ENCODE data around the gene OR11H6.
"Not testable (repeated sequence)": the region's sequence is repeated elsewhere in the genome, so short reads cannot be mapped to it uniquely, and the experiment has no call there.

OR11H6 gene

DNA sequence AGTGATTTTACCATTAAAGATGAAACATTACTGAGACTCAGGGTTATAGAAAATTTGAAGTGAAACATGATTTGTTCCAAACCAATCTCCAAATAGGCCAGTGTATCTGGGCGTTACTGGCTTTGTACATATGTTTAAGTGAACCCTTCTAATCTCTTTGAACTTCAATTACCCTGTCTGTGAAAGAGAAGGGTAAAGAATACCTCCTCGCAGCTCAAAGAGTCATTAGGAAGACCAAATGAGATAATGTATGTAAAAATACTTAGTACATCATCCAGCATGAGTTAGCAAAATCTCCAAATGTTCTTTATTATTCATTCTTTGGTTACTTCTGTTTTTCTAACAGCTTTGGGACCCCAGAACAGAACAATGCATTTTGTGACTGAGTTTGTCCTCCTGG, at the start of gene OR11H6:
OR11H6 (plus strand) TSS at position 301 of the 400 bp plus-strand sequence; CDS start at position 301, 0 bp downstream.
- no peak for DNase-seq (ENCODE audit: low read depth in 2 of 2)

DNA sequence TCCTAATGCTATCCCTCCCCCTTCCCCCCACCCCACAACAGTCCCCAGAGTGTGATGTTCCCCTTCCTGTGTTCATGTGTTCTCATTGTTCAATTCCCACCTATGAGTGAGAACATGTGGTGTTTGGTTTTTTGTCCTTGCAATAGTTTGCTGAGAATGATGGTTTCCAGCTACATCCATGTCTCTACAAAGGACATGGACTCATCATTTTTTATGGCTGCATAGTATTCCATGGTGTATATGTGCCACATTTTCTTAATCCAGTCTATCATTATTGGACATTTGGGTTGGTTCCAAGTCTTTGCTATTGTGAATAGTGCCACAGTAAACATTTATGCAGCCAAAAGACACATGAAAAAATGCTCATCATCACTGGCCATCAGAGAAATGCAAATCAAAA, 49.3 kb upstream of the OR11H6 start:
- DNase-seq (ENCODE audit: low read depth in 2 of 2), result not testable (repeated sequence)

GRCh38 chr14:20176330-20176729, 47.2 kb upstream of the OR11H6 start:
- no peak for DNase-seq (ENCODE audit: low read depth in 2 of 2)

DNA sequence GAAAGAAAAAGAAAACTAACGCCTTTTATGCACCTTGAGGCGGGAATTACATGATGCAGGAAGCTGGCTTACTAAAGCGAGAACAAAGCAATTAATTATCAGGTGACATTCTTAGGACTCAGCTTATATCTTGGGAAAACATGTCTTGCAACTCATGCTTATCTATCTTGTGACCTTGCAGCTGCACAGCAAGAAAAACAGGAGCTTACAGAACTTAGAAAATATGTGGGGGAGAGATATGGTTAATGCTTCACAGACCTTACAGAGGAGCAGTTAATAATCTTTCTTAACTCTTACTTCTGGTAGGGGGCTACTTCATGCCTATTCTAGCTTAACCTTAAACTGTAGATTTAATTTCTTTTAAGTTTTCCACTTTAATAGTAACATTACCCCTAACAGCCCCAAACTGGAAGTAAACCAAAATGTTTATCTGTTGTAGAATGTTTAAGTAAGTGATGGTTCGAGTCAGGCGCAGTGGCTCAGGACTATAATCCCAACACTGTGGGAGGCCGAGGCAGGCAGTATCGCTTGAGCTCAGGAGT, 46.0 kb upstream of the OR11H6 start:
- no peak for DNase-seq (ENCODE audit: low read depth in 2 of 2)

- no peak for DNase-seq (ENCODE audit: low read depth in 2 of 2)
Measured at GRCh38 chr14:20179218-20179617, 44.3 kb upstream of the OR11H6 start.

DNA sequence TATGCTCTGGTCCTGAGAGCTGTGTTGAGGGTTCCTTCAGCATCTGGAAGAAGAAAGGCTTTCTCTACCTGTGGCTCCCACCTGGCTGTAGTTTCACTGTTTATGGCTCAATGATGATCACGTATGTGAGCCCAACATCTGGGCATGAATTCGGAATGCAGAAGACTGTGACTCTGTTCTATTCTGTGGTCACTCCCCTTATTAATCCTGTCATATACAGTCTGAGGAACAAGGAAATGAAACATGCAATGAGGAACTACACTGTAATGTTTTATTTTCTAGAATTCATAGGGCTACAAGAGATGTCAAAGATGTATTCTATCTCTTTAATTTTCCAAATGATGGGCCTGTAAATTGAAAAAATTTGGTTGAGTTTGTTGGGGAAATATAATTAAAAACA, 43.6 kb upstream of the OR11H6 start:
- no peak for DNase-seq (ENCODE audit: low read depth in 2 of 2)

GRCh38 chr14:20180486-20180885, 43.0 kb upstream of the OR11H6 start:
- DNase-seq (ENCODE audit: low read depth in 2 of 2), result no peak

- no peak for DNase-seq (ENCODE audit: low read depth in 2 of 2)
Measured at GRCh38 chr14:20184181-20184580, 39.3 kb upstream of the OR11H6 start.

DNA sequence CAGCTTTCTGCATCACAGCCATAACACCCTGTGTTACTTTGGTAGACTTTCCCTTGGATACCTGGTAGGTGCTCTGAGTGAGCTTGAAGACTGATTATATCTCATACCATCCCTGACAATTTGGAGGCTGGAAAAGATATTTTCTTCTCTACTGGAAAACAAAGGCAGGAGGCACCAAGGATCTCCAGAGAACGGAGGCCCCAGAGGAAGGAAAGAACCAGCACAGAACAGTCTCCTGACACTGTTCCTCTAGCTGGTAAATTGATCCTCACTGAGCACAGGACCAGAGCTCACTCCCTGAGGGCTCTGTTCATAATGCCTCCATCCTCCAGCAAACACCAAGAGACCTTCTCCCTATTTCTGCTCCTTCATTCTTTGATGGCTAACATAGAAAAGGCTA, 32.9 kb upstream of the OR11H6 start, which contains the start of gene OR11G2:
OR11G2 (plus strand) TSS at position 301 of the 400 bp plus-strand sequence. CDS start 6,542 bp downstream, outside the sequence.
- DNase-seq (ENCODE audit: low read depth in 2 of 2), result no peak

DNA sequence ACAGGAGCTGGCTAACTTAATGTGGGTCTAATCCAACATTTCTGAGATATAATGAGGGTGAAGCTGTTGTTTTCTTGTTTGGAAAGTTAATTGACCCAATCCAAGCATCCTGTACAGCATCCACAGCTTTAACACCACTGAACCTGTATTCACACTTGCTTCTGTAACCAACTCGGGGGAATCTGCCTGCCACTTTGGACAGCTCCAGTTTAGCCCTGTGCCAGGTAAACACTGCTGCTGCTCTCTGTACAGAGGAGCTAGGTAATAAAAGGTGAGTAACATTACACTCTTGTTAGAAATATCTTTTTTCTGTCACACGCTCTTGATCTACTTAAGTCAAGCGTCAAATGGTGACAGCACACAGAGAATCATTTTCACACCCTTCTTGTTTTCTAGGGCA, 32.1 kb upstream of the OR11H6 start:
- DNase-seq (ENCODE audit: low read depth in 2 of 2), result no peak

DNA sequence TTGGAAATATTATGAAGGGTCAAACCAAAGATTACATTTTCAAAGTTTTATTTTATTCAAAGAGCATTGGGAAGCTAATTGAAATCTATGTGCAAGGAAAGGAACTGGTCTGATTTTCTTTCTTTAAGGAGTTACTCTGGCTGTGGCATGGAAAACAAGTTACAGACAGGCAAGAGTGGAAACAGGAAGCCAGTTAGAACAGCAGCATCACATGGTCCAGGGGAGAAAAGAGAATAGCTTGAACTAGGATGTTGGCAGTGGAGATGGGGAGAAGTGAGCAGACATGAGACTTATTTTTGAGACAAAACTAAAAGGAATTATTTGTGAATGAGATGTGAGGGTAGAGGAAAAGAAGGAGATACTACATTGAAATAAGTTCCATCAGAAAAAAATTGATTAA, 29.4 kb upstream of the OR11H6 start:
- DNase-seq (ENCODE audit: low read depth in 2 of 2), result no peak

- not testable (repeated sequence) for DNase-seq (ENCODE audit: low read depth in 2 of 2)
Measured at GRCh38 chr14:20195170-20195569, 28.3 kb upstream of the OR11H6 start.

GRCh38 chr14:20195911-20196310, 27.6 kb upstream of the OR11H6 start:
- DNase-seq (ENCODE audit: low read depth in 2 of 2), result no peak

GRCh38 chr14:20197459-20197858, 26.1 kb upstream of the OR11H6 start:
- DNase-seq (ENCODE audit: low read depth in 2 of 2), result no peak

- DNase-seq (ENCODE audit: low read depth in 2 of 2), result no peak
Measured at GRCh38 chr14:20198991-20199390, 24.5 kb upstream of the OR11H6 start.

DNA sequence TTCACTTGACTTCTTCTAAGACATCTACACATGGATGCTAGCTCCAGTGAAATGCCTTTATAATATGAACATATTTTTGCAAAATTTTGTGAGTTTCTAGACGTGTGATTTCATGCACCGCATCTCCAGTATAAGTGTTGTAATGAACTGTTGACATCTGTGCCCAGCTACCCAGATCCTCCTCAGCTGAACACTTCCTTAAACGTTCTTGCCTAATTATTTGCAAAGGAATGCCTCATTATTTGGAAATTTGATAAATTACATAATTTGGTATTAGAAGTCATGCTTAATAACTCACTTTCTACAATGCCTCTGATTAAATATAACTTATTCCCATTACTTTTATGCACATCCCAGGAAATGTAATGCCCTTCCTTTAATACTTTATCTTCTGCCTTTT, 18.8 kb upstream of the OR11H6 start:
- DNase-seq (ENCODE audit: low read depth in 2 of 2), result no peak

GRCh38 chr14:20209595-20209994, 13.9 kb upstream of the OR11H6 start:
- DNase-seq (ENCODE audit: low read depth in 2 of 2), result no peak

GRCh38 chr14:20212406-20212805, 11.1 kb upstream of the OR11H6 start:
- not testable (repeated sequence) for DNase-seq (ENCODE audit: low read depth in 2 of 2)

GRCh38 chr14:20215196-20215595, 8.3 kb upstream of the OR11H6 start:
- DNase-seq (ENCODE audit: low read depth in 2 of 2), result no peak

- DNase-seq (ENCODE audit: low read depth in 2 of 2), result no peak
Measured at GRCh38 chr14:20219033-20219432, 4.5 kb upstream of the OR11H6 start.

GRCh38 chr14:20228681-20229080, 5.2 kb downstream of the OR11H6 start, which contains the start of gene OR11H7:
Gene OR11H7, plus strand, starts transcription at chr14:20228981.
- no peak for DNase-seq (ENCODE audit: low read depth in 2 of 2)

DNA sequence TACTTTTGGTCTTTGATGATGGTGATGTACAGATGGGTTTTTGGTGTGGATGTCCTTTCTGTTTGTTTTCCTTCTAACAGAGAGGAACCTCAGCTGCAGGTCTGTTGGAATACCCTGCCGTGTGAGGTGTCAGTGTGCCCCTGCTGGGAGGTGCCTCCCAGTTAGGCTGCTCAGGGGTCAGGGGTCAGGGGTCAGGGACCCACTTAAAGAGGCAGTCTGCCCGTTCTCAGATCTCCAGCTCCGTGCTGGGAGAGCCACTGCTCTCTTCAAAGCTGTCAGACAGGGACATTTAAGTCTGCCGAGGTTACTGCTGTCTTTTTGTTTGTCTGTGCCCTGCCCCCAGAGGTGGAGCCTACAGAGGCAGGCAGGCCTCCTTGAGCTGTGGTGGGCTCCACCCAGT, 11.9 kb downstream of the OR11H6 start:
- not testable (repeated sequence) for DNase-seq (ENCODE audit: low read depth in 2 of 2)

DNA sequence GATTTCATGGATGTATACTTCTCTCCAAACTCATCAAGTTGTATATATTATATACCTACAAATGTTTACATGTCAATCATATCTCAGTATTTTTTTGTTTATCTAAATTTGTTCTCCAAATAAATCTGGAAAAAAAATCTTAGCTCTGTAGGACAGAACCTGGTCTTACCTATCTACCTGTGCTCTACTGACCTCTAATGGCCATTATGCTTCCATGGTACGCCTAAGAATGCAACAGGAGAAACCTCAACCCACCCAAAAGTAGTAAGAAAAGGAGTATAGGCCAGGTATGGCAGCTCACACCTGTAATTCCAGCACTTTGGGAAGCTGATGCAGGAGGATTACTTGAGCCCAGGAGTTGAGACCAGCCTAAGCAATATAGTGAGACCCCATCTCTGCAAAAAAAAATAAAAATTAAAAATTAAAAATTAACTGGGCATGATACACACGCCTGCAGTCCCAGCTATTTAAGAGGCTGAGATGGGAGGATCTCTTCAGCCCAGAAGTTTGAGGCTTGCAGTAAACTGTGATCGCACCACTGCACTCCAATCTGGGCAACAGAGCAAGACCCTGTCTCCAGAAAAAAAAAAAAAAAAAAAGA, 24.2 kb downstream of the OR11H6 start:
- no peak for DNase-seq (ENCODE audit: low read depth in 2 of 2)

GRCh38 chr14:20262642-20263128, 39.2 kb downstream of the OR11H6 start:
- no peak for DNase-seq (ENCODE audit: low read depth in 2 of 2)
